Endothelial cell (in vitro differentiated cells): ENCODE data around the gene SH3RF3. TPM values are rescaled to one million over a fixed set of nuclear protein-coding genes. Genes with fewer than 3 reads are reported as not detected.

Source experiments
- DNase-seq: peaks from one replicate; pipeline ENCODE4 v3.0.0; 2021; ENCODE audit warnings: low spot score
- H3K27ac Mint-ChIP-seq: one replicate; pipeline ENCODE4 v1.8.0; 2021; ENCODE audit warnings: mixed read lengths, inconsistent platforms; ENCODE audit not compliant: unreplicated experiment
- H3K27me3 Mint-ChIP-seq: one replicate; pipeline ENCODE4 v1.8.0; 2021; ENCODE audit warnings: mild to moderate bottlenecking, moderate library complexity, mixed read lengths, inconsistent platforms; ENCODE audit not compliant: unreplicated experiment
- H3K36me3 Mint-ChIP-seq: one replicate; pipeline ENCODE4 v1.8.0; 2021; ENCODE audit warnings: mild to moderate bottlenecking, low read depth, mixed read lengths, inconsistent platforms; ENCODE audit not compliant: unreplicated experiment
- H3K4me1 Mint-ChIP-seq: one replicate; pipeline ENCODE4 v1.8.0; 2021; ENCODE audit warnings: mild to moderate bottlenecking, mixed read lengths, inconsistent platforms; ENCODE audit not compliant: unreplicated experiment
- H3K4me3 Mint-ChIP-seq: one replicate; pipeline ENCODE4 v1.8.0; 2021; ENCODE audit warnings: mild to moderate bottlenecking, mixed read lengths, inconsistent platforms; ENCODE audit not compliant: unreplicated experiment
- H3K9me3 Mint-ChIP-seq: one replicate; pipeline ENCODE4 v1.8.0; 2021; ENCODE audit warnings: mixed read lengths, inconsistent platforms; ENCODE audit not compliant: unreplicated experiment
- CTCF ChIP-seq: fragments of 200-600 bp; sonication (generic); IDR thresholded peaks from one replicate; pipeline ENCODE4 v1.5.0; 2021; ENCODE audit warnings: antibody characterized with exemption; ENCODE audit not compliant: unreplicated experiment
- total RNA-seq: library from RNA; stranded (reverse); fragmentation: NEBNext Ultra II Directional; extraction: Animal tissue kit (Norgen Biotek cat#: 25700); gene quantifications from one replicate; pipeline ENCODE4 v1.2.1, GENCODE V29; 2021; ENCODE audit not compliant: unreplicated experiment

Gene SH3RF3
- total RNA-seq, 1 donor from 2014 or later = 12.8 TPM

DNA sequence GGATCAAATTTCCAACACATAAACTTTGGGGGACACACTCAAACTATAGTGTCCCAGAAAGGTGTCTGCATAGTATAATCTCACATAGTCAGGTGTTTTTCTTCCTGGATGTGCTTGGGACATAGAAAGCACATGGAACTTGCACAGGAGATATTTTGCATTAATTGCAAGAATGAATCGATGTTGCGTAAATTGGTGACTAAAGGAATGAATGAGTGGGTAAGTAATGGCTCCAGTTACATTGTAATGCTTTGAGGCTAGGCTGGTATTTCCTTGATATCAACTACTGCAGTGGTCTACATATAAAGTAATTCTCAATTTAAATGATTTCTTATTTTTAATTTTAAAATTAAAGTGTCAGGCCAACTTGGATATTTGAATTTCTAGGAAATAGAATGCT lies 53.4 kb downstream of the SH3RF3 start:
- H3K4me1 Mint-ChIP-seq = peaks cover 10% of the 10 kb centered on the region
- H3K4me3 Mint-ChIP-seq = no peak overlapping the region
- peaks cover 27% of the 10 kb centered on the region for H3K36me3 Mint-ChIP-seq
- DNase-seq = no peak
- TF ChIP-seq CTCF = no peak
- no peak overlapping the region for H3K27ac Mint-ChIP-seq
- peaks cover 6% of the 10 kb centered on the region for H3K27me3 Mint-ChIP-seq
- H3K9me3 Mint-ChIP-seq = no peaks in the 10 kb centered on the region

GRCh38 chr2:109183871-109184270 lies 54.9 kb downstream of the SH3RF3 start:
- H3K4me1 Mint-ChIP-seq = peaks cover 3% of the 10 kb centered on the region
- peaks cover 6% of the 10 kb centered on the region for H3K27me3 Mint-ChIP-seq
- no peak for TF ChIP-seq CTCF
- no peak overlapping the region for H3K4me3 Mint-ChIP-seq
- H3K36me3 Mint-ChIP-seq = peaks cover 24% of the 10 kb centered on the region
- no peaks in the 10 kb centered on the region for H3K9me3 Mint-ChIP-seq
- no peak for DNase-seq
- H3K27ac Mint-ChIP-seq = no peak overlapping the region

GRCh38 chr2:109184368-109184767 lies 55.4 kb downstream of the SH3RF3 start:
- peaks cover 6% of the 10 kb centered on the region for H3K27me3 Mint-ChIP-seq
- peaks cover 23% of the 10 kb centered on the region for H3K36me3 Mint-ChIP-seq
- no peak for TF ChIP-seq CTCF

GRCh38 chr2:109185338-109185737 lies 56.3 kb downstream of the SH3RF3 start:
- no peak overlapping the region for H3K27ac Mint-ChIP-seq
- no peaks in the 10 kb centered on the region for H3K4me1 Mint-ChIP-seq
- H3K4me3 Mint-ChIP-seq = no peak overlapping the region
- peaks cover 4% of the 10 kb centered on the region for H3K27me3 Mint-ChIP-seq
- no peak for TF ChIP-seq CTCF
- H3K36me3 Mint-ChIP-seq = peaks cover 16% of the 10 kb centered on the region
- no peaks in the 10 kb centered on the region for H3K9me3 Mint-ChIP-seq
- DNase-seq = no peak

More at GRCh38 chr2:109184368-109184767, 55.4 kb downstream of the SH3RF3 start:
- Mint-ChIP-seq H3K4me1 (peaks cover 3% of the 10 kb centered on the region), H3K4me3 (no peak overlapping the region), H3K9me3 (no peaks in the 10 kb centered on the region), H3K27ac (no peak overlapping the region)
- DNase-seq = no peak

DNA sequence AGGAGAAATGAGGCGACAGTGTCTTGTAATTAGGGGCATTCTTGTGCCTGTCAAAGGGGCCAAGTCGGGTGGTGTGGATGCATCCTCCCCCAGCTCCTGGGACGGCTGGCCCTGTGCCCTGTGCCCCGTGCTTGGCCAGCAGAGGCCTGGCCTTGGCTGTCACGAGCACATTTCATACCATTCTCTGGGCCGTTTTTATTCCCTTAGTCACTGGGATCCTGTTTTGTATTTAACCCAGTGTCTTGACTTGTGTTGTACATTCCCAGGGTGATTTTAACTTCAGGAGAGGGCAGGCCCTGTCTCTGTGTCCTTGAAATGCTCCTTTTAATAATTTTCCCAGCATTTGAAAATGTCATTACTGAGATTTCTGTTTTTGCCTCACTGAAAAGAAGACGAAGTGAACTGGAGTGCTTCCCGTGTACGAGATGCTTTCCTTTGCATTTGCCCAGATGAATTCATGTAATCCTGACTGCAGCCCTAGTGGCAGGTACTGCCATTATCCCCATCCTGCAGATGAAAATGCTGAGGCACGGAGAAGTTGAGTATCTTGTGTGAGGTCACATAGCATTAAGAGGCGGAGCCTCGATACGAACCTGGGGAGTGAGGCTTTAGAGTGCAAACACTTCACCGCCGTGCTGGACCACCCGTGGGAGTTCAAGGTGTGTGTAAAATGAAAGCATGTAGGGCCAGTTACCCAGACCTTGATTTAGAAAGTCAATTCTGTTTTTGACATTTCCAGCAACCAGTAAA lies 57.0 kb downstream of the SH3RF3 start:
- peaks cover 3% of the 10 kb centered on the region for H3K27me3 Mint-ChIP-seq
- no peak for DNase-seq
- no peaks in the 10 kb centered on the region for H3K9me3 Mint-ChIP-seq
- no peak overlapping the region for H3K4me3 Mint-ChIP-seq
- TF ChIP-seq CTCF = no peak
- peaks cover 10% of the 10 kb centered on the region for H3K36me3 Mint-ChIP-seq
- no peak overlapping the region for H3K27ac Mint-ChIP-seq
- H3K4me1 Mint-ChIP-seq = no peaks in the 10 kb centered on the region
